Muscle layer of colon (tissue), 2 donors: ENCODE data around the gene GRPR.

Source experiments
- H3K27ac ChIP-seq: one replicate; pipeline ENCODE4 v1.7.0; 2013; ENCODE audit warnings: low read depth, mild to moderate bottlenecking, low read length, moderate library complexity
- H3K27me3 ChIP-seq, 2 donors: one replicate each; pipeline ENCODE4 v1.7.0; 2013; ENCODE audit warnings: low read length in 2 of 2, mild to moderate bottlenecking in 2 of 2; ENCODE audit not compliant: insufficient read depth in 2 of 2, control insufficient read depth in 1 of 2
- H3K36me3 ChIP-seq: one replicate; pipeline ENCODE4 v1.7.0; 2013; ENCODE audit warnings: mild to moderate bottlenecking, low read length; ENCODE audit not compliant: insufficient read depth
- H3K4me1 ChIP-seq: one replicate; pipeline ENCODE4 v1.7.0; 2013; ENCODE audit warnings: mild to moderate bottlenecking, low read length; ENCODE audit not compliant: insufficient read depth
- H3K4me3 ChIP-seq, 2 donors: one replicate each; pipeline ENCODE4 v1.7.0; 2013; ENCODE audit warnings: low read length in 2 of 2, low read depth in 1 of 2, mild to moderate bottlenecking in 1 of 2, moderate library complexity in 1 of 2
- H3K9ac ChIP-seq: one replicate; pipeline ENCODE4 v1.7.0; 2013; ENCODE audit warnings: low read length
- H3K9me3 ChIP-seq: one replicate; pipeline ENCODE4 v1.7.0; 2013; ENCODE audit warnings: mild to moderate bottlenecking, low read length
- donor health status: abdominal sarcoma.
- donor health status: Adenocarcinoma of cecum.

Gene GRPR

GRCh38 chrX:16123222-16123786 lies at the start of gene GRPR:
Gene GRPR (plus strand): TSS chrX:16123565. CDS start chrX:16123954, 389 bp downstream.
- H3K36me3 ChIP-seq, result no peaks in the 10 kb centered on the region
- H3K4me3 ChIP-seq, result no peak within 1 kb of the TSS
- peaks cover 4% of the 10 kb centered on the region for H3K9me3 ChIP-seq
- H3K27ac ChIP-seq, result no peak within 1 kb of the TSS
- no peak within 1 kb of the TSS for H3K9ac ChIP-seq
- H3K27me3 ChIP-seq, result no peaks in the 10 kb centered on the region
- no peaks in the 10 kb centered on the region for H3K4me1 ChIP-seq

DNA sequence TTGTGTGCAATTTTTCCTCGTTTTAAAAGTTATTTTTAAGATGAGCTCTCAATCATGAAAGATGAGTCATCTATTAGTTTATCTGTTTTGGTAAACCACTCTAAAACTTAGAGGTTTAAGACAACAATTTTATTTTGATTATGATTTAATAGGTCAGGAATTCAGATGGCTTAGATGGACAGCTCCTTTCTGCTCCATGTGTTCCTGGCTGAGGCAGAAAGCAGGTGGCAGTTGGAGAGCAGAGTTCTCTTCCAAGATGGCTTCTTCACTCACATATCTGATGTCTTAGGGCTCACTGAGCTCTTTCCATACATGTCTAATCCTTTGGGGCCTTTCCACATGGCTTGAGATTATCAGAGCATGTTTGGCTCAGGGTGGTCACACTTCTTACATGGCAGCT lies 48.3 kb upstream of the GRPR start:
- no peak overlapping the region for H3K27ac ChIP-seq
- no peak overlapping the region for H3K9ac ChIP-seq
- no peaks in the 10 kb centered on the region for H3K4me1 ChIP-seq
- H3K4me3 ChIP-seq, result no peak overlapping the region
- no peaks in the 10 kb centered on the region for H3K36me3 ChIP-seq
- H3K9me3 ChIP-seq, result no peaks in the 10 kb centered on the region
- no peaks in the 10 kb centered on the region for H3K27me3 ChIP-seq

DNA sequence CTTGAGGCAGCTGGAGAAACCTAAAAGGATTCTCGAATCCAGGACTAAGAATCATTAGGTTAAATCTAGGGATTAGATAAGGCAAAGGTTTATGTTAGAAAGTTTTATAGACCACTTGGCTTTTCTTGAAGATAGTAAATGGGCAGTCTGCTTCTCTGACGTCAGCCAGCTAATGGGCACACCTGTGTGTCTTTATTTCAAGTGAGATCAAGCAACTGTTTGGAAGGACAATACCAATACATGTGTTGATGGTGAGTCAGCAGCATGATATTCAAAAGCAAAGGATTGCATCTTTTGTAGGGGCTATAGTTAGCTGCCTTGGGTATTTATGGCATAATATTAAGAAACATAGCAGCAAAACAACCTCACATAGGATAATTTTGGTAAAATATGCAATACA lies 46.5 kb upstream of the GRPR start:
- Histone ChIP-seq H3K27ac (no peak overlapping the region), H3K36me3 (no peaks in the 10 kb centered on the region), H3K4me3 (no peak overlapping the region), H3K9me3 (no peaks in the 10 kb centered on the region), H3K9ac (no peak overlapping the region), H3K4me1 (no peaks in the 10 kb centered on the region), H3K27me3 (no peaks in the 10 kb centered on the region)

GRCh38 chrX:16077811-16078210 lies 45.6 kb upstream of the GRPR start:
- Histone ChIP-seq H3K9me3 (no peaks in the 10 kb centered on the region), H3K9ac (no peak overlapping the region), H3K4me3 (no peak overlapping the region), H3K27me3 (no peaks in the 10 kb centered on the region), H3K27ac (no peak overlapping the region), H3K36me3 (no peaks in the 10 kb centered on the region), H3K4me1 (no peaks in the 10 kb centered on the region)

GRCh38 chrX:16081357-16081756 lies 42.0 kb upstream of the GRPR start:
- no peaks in the 10 kb centered on the region for H3K36me3 ChIP-seq
- H3K4me3 ChIP-seq, result no peak overlapping the region
- H3K4me1 ChIP-seq, result no peaks in the 10 kb centered on the region

GRCh38 chrX:16082470-16083085 lies 40.8 kb upstream of the GRPR start:
- Histone ChIP-seq H3K9ac (no peak overlapping the region), H3K4me3 (no peak overlapping the region)

More at GRCh38 chrX:16081357-16081756, 42.0 kb upstream of the GRPR start:
- Histone ChIP-seq H3K9me3 (no peaks in the 10 kb centered on the region), H3K9ac (no peak overlapping the region), H3K27ac (no peak overlapping the region), H3K27me3 (no peaks in the 10 kb centered on the region)

GRCh38 chrX:16087076-16087475 lies 36.3 kb upstream of the GRPR start:
- Histone ChIP-seq H3K9ac (no peak overlapping the region), H3K27ac (no peak overlapping the region), H3K27me3 (no peaks in the 10 kb centered on the region), H3K9me3 (no peaks in the 10 kb centered on the region), H3K4me3 (no peak overlapping the region), H3K36me3 (no peaks in the 10 kb centered on the region), H3K4me1 (no peaks in the 10 kb centered on the region)

More at GRCh38 chrX:16082470-16083085, 40.8 kb upstream of the GRPR start:
- H3K27me3 ChIP-seq, result no peaks in the 10 kb centered on the region
- H3K27ac ChIP-seq, result no peak overlapping the region
- H3K4me1 ChIP-seq, result no peaks in the 10 kb centered on the region
- H3K9me3 ChIP-seq, result no peaks in the 10 kb centered on the region
- H3K36me3 ChIP-seq, result no peaks in the 10 kb centered on the region

DNA sequence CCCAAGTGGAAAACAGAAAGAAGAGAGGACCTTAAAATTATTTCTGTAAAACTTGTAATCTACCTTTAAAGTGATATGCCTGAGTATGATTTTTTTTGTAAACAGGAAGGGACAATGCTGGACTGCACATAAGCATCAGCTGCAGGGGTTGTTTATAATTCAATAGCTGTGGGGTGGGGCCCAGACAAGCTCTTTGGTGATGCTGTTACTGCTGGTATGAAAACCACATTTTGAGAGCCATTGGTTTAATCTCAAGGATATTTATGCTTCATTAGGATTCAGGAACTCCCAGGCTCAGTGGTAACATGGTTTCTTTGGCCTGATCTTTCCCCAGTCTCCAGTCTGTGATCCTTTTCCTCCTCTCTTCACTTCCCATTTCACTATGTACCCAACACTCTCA lies 34.3 kb upstream of the GRPR start:
- no peaks in the 10 kb centered on the region for H3K4me1 ChIP-seq

GRCh38 chrX:16096141-16096540 lies 27.2 kb upstream of the GRPR start:
- Histone ChIP-seq H3K27me3 (no peaks in the 10 kb centered on the region), H3K36me3 (no peaks in the 10 kb centered on the region), H3K9ac (no peak overlapping the region), H3K27ac (no peak overlapping the region), H3K4me1 (no peaks in the 10 kb centered on the region), H3K4me3 (no peak overlapping the region), H3K9me3 (no peaks in the 10 kb centered on the region)

More for the DNA sequence above, 34.3 kb upstream of the GRPR start:
- H3K36me3 ChIP-seq, result no peaks in the 10 kb centered on the region
- no peak overlapping the region for H3K27ac ChIP-seq
- H3K4me3 ChIP-seq, result no peak overlapping the region
- no peaks in the 10 kb centered on the region for H3K27me3 ChIP-seq
- H3K9me3 ChIP-seq, result no peaks in the 10 kb centered on the region
- no peak overlapping the region for H3K9ac ChIP-seq

- H3K9ac ChIP-seq, result no peak overlapping the region
- no peaks in the 10 kb centered on the region for H3K36me3 ChIP-seq
- H3K4me3 ChIP-seq, result no peak overlapping the region
- H3K27ac ChIP-seq, result no peak overlapping the region
- no peaks in the 10 kb centered on the region for H3K4me1 ChIP-seq
- H3K9me3 ChIP-seq, result no peaks in the 10 kb centered on the region
- no peaks in the 10 kb centered on the region for H3K27me3 ChIP-seq
Observed at GRCh38 chrX:16100673-16101072, 22.7 kb upstream of the GRPR start.

- Histone ChIP-seq H3K9ac (no peak overlapping the region), H3K36me3 (no peaks in the 10 kb centered on the region), H3K27me3 (no peaks in the 10 kb centered on the region), H3K4me1 (no peaks in the 10 kb centered on the region), H3K27ac (no peak overlapping the region), H3K9me3 (no peaks in the 10 kb centered on the region), H3K4me3 (no peak overlapping the region)
Observed at GRCh38 chrX:16101581-16101980, 21.8 kb upstream of the GRPR start.

DNA sequence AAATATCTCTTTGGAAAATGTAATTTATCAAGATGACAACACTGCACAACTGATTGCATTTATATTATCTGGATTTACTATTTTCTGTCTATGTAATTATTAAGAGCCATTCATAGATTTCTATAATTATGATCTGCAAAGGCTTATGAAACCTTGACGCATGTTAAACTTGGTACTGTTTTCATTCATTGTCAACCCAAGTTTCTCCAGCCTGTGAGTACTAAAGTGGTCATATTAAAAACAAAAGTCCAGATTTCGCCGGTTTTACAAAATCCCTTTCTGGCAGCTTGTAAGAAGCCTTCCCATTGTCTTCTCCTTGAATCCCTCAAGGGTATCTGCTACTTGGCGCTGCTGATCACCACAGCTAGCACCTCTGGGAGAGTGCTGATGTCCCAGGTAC lies 19.7 kb upstream of the GRPR start:
- Histone ChIP-seq H3K9me3 (no peaks in the 10 kb centered on the region), H3K4me3 (no peak overlapping the region), H3K4me1 (no peaks in the 10 kb centered on the region), H3K9ac (no peak overlapping the region), H3K27ac (no peak overlapping the region), H3K36me3 (no peaks in the 10 kb centered on the region), H3K27me3 (no peaks in the 10 kb centered on the region)
